K562 (cell line): ENCODE measurements around the gene NRGN.

ENCODE experiments used
- CTCF ChIP-seq, 3 experiments: IDR thresholded peaks in 2 of 3; conservative IDR thresholded peaks in 1 of 3; 2 replicates each; pipeline ENCODE4 v1.5.1; 2011 to 2012; ENCODE audit warnings: low read length in 3 of 3, mild to moderate bottlenecking in 3 of 3, control low read depth in 2 of 3, improper control_type of control experiment in 1 of 3, inconsistent platforms in 1 of 3, low read depth in 1 of 3, mixed read lengths in 1 of 3, moderate library complexity in 1 of 3; ENCODE audit not compliant: insufficient read depth in 2 of 3
- EHMT2 ChIP-seq: fragments of 450-650 bp; IDR thresholded peaks from 2 replicates; pipeline ENCODE4 v1.6.1; 2018; ENCODE audit warnings: antibody characterized with exemption
- ELF4 ChIP-seq: fragments of 450-650 bp; formaldehyde crosslinking; IDR thresholded peaks from 2 replicates; pipeline ENCODE4 v1.4.0; 2022; ENCODE audit warnings: missing genetic modification characterization
- HCFC1 ChIP-seq: IDR thresholded peaks from 2 replicates; pipeline ENCODE4 v1.6.1; 2012; ENCODE audit warnings: low read depth, low read length, improper control_type of control experiment
- NFATC3 ChIP-seq: fragments of 450-650 bp; IDR thresholded peaks from 2 replicates; pipeline ENCODE4 v1.6.1; 2017; ENCODE audit warnings: mild to moderate bottlenecking
- POLR2A ChIP-seq: fragments of 450-650 bp; conservative IDR thresholded peaks from 2 replicates; pipeline ENCODE4 v1.6.1; 2016
- RNF2 ChIP-seq: sonication (generic); IDR thresholded peaks from 2 replicates; pipeline ENCODE4 v1.6.1; 2016
- USF2 ChIP-seq: sonication (generic); formaldehyde crosslinking; IDR thresholded peaks from 2 replicates; pipeline ENCODE4 v1.5.0; 2020; ENCODE audit warnings: missing genetic modification reagents
- WHSC1 ChIP-seq: IDR thresholded peaks from one replicate; pipeline ENCODE4 v1.6.1; 2012; ENCODE audit warnings: low read length, control low read depth, inconsistent platforms
- XRCC3 ChIP-seq: fragments of 450-650 bp; IDR thresholded peaks from 2 replicates; pipeline ENCODE4 v1.6.1; 2017; ENCODE audit warnings: mild to moderate bottlenecking, moderate library complexity
- ZNF165 ChIP-seq: fragments of 250-450 bp; sonication (Bioruptor Pico); IDR thresholded peaks from 2 replicates; pipeline ENCODE4 v1.4.0; 2020; ENCODE audit warnings: borderline replicate concordance
- ZNF311 ChIP-seq: fragments of 250-450 bp; sonication (Bioruptor Pico); IDR thresholded peaks from 2 replicates; pipeline ENCODE4 v1.4.0; 2020; ENCODE audit warnings: mild to moderate bottlenecking, moderate library complexity
- ZNF512 ChIP-seq: IDR thresholded peaks from 2 replicates; pipeline ENCODE4 v1.6.1; 2016; ENCODE audit warnings: missing genetic modification characterization, missing compliant biosample characterization

- TF ChIP-seq NFATC3 (no peak), ZNF311 (CRISPR knock-in tag) (no peak), HCFC1 (no peak), EHMT2 (no peak), POLR2A (no peak), ZNF512 (tag) (no peak), XRCC3 (no peak), ZNF165 (CRISPR knock-in tag) (no peak), WHSC1 (no peak), CTCF (IDR thresholded peaks at IDR 0.05 in 2 of 3, conservative IDR thresholded peaks at IDR 0.05 in 1 of 3; ENCODE audit: insufficient read depth in 2 of 3, low read depth in 1 of 3, low read length in 3 of 3) (no peak), RNF2 (no peak), ELF4 (CRISPR knock-in tag) (no peak), USF2 (CRISPR knock-in tag) (no peak)
Measured at GRCh38 chr11:124791626-124792341, 52.0 kb downstream of the NRGN start.
